ENCODE measurements around the gene DHX15. TPM values are rescaled to one million over a fixed set of nuclear protein-coding genes. Genes with fewer than 3 reads are reported as not detected.

The DHX15 gene
- total RNA-seq, 1 experiment from 2014 or later: 240 TPM

- TF ChIP-seq AR (CRISPR knock-in tag; IDR thresholded peaks at IDR 0.05) (no peak), PRRX2 (CRISPR knock-in tag; IDR thresholded peaks at IDR 0.05) (no peak)
Observed at GRCh38 chr4:24632011-24632410, 47.7 kb upstream of the DHX15 start (continued).

GRCh38 chr4:24630937-24631336, 46.6 kb upstream of the DHX15 start:
- Mint-ChIP-seq H3K27ac (no peak overlapping the region), H3K9me3 (no peaks in the 10 kb centered on the region), H3K4me3 (no peak overlapping the region), H3K4me1 (peaks cover 7% of the 10 kb centered on the region; the same call in 1 of the 2 replicates), H3K27me3 (ENCODE audit: low read depth) (no peaks in the 10 kb centered on the region), H3K36me3 (no peaks in the 10 kb centered on the region)
- ChIA-PET CTCF (interaction anchor here (1.4 kb wide), 1 partner anchor 56 kb away, joined by 4 read pairs; no protein-coding TSS in a partner anchor), POLR2A (no interaction called here)
- no peak for ATAC-seq
- DNase-seq (ENCODE audit: low spot score): no peak
- TF ChIP-seq CDX4 (CRISPR knock-in tag; IDR thresholded peaks at IDR 0.05; ENCODE audit: borderline replicate concordance) (no peak), SOX15 (CRISPR knock-in tag; IDR thresholded peaks at IDR 0.05) (no peak), ZNF281 (CRISPR knock-in tag; IDR thresholded peaks at IDR 0.05) (no peak), GTF2I (CRISPR knock-in tag; conservative IDR thresholded peaks at IDR 0.05) (no peak), SMAD4 (CRISPR knock-in tag; IDR thresholded peaks at IDR 0.05) (no peak), SMAD3 (CRISPR knock-in tag; IDR thresholded peaks at IDR 0.05; ENCODE audit: borderline replicate concordance) (no peak), ZNF425 (CRISPR knock-in tag; conservative IDR thresholded peaks at IDR 0.05) (no peak), MXD4 (CRISPR knock-in tag; IDR thresholded peaks at IDR 0.05; ENCODE audit: borderline replicate concordance) (no peak), NR3C1 (CRISPR knock-in tag; conservative IDR thresholded peaks at IDR 0.05; ENCODE audit: low read depth) (no peak), ERG (CRISPR knock-in tag; IDR thresholded peaks at IDR 0.05) (no peak), HMGXB4 (CRISPR knock-in tag; IDR thresholded peaks at IDR 0.05) (no peak), HMGA2 (CRISPR knock-in tag; IDR thresholded peaks at IDR 0.05) (no peak), AR (CRISPR knock-in tag; IDR thresholded peaks at IDR 0.05) (no peak), MYBL2 (CRISPR knock-in tag; IDR thresholded peaks at IDR 0.05) (no peak), CTCF (IDR thresholded peaks at IDR 0.05) (no peak), ZNF396 (CRISPR knock-in tag; IDR thresholded peaks at IDR 0.05; ENCODE audit: borderline replicate concordance) (no peak), RORB (CRISPR knock-in tag; IDR thresholded peaks at IDR 0.05) (no peak), TP53 (CRISPR knock-in tag; IDR thresholded peaks at IDR 0.05) (no peak)
